Measurements from ENCODE around the gene TGM2.

The TGM2 gene

GRCh38 chr20:38165089-38165965 is at the start of gene TGM2:
Gene TGM2, minus strand, starts transcription at chr20:38165270. Its CDS starts 72 bp downstream, at chr20:38165198.
- FAIRE-seq (no peak), DNase-seq (ENCODE audit: insufficient read length, low spot score) (peak; percentile 79)

GRCh38 chr20:38214256-38215193 is 49.5 kb upstream of the TGM2 start:
- FAIRE-seq (no peak), DNase-seq (ENCODE audit: insufficient read length, low spot score) (no peak)

GRCh38 chr20:38213607-38213940 is 48.5 kb upstream of the TGM2 start:
- FAIRE-seq (no peak), DNase-seq (ENCODE audit: insufficient read length, low spot score) (no peak)

GRCh38 chr20:38212806-38213606 is 47.9 kb upstream of the TGM2 start:
- DNase-seq (ENCODE audit: insufficient read length, low spot score) = no peak
- FAIRE-seq = no peak

GRCh38 chr20:38211200-38212097 is 46.4 kb upstream of the TGM2 start:
- no peak for DNase-seq (ENCODE audit: insufficient read length, low spot score)
- FAIRE-seq = no peak

GRCh38 chr20:38210741-38211140 is 45.7 kb upstream of the TGM2 start:
- no peak for DNase-seq (ENCODE audit: insufficient read length, low spot score)
- no peak for FAIRE-seq

- FAIRE-seq (no peak), DNase-seq (ENCODE audit: insufficient read length, low spot score) (no peak)
Observed at GRCh38 chr20:38209736-38210405, 44.8 kb upstream of the TGM2 start.

GRCh38 chr20:38209054-38209675 is 44.1 kb upstream of the TGM2 start:
- FAIRE-seq (no peak), DNase-seq (ENCODE audit: insufficient read length, low spot score) (no peak)

GRCh38 chr20:38208523-38208922 is 43.5 kb upstream of the TGM2 start:
- DNase-seq (ENCODE audit: insufficient read length, low spot score) (no peak), FAIRE-seq (no peak)

- DNase-seq (ENCODE audit: insufficient read length, low spot score) (no peak), FAIRE-seq (no peak)
Observed at GRCh38 chr20:38208088-38208487, 43.0 kb upstream of the TGM2 start.

GRCh38 chr20:38207621-38208020 is 42.6 kb upstream of the TGM2 start:
- no peak for FAIRE-seq

GRCh38 chr20:38205001-38205400 is 39.9 kb upstream of the TGM2 start:
- FAIRE-seq (no peak), DNase-seq (ENCODE audit: insufficient read length, low spot score) (no peak)

More at GRCh38 chr20:38207621-38208020, 42.6 kb upstream of the TGM2 start:
- DNase-seq (ENCODE audit: insufficient read length, low spot score) = no peak

GRCh38 chr20:38203981-38204357 is 38.9 kb upstream of the TGM2 start:
- no peak for FAIRE-seq
- no peak for DNase-seq (ENCODE audit: insufficient read length, low spot score)

- DNase-seq (ENCODE audit: insufficient read length, low spot score) = no peak
- no peak for FAIRE-seq
Observed at GRCh38 chr20:38203337-38203980, 38.4 kb upstream of the TGM2 start.

- FAIRE-seq (no peak), DNase-seq (ENCODE audit: insufficient read length, low spot score) (no peak)
Observed at GRCh38 chr20:38202982-38203293, 37.9 kb upstream of the TGM2 start.

- DNase-seq (ENCODE audit: insufficient read length, low spot score) (no peak), FAIRE-seq (no peak)
Observed at GRCh38 chr20:38202153-38202981, 37.3 kb upstream of the TGM2 start.

- DNase-seq (ENCODE audit: insufficient read length, low spot score) = no peak
- FAIRE-seq = no peak
Observed at GRCh38 chr20:38201356-38201755, 36.3 kb upstream of the TGM2 start.

- no peak for DNase-seq (ENCODE audit: insufficient read length, low spot score)
- no peak for FAIRE-seq
Observed at GRCh38 chr20:38200646-38201045, 35.6 kb upstream of the TGM2 start.
